Left lung (tissue), 10 donors: ENCODE data around the gene TUBGCP6. TPM values are rescaled to one million over a fixed set of nuclear protein-coding genes. Genes with fewer than 3 reads are reported as not detected.
A peak's percentile ranks its signal among the peaks of the same experiment; 100 is the strongest.

Experiments used
- ATAC-seq: fragments of 200-7000 bp; cut with Tn5 transposase; one replicate; pipeline ENCODE4 v1.9.1; 2020; ENCODE audit warnings: moderate library complexity
- DNase-seq, 4 donors: peaks; one replicate each; pipeline ENCODE4 v3.0.0-alpha.2; 2013 to 2020
- H3K27ac ChIP-seq, 2 donors: fragments of 200-600 bp; sonication (generic) in 1 of 2; one replicate each; pipeline versions ENCODE4 v1.5.0 to v1.8.0; 2020 to 2021
- H3K27me3 ChIP-seq, 2 donors: fragments of 200-600 bp; sonication (generic) in 1 of 2; one replicate each; pipeline versions ENCODE4 v1.5.0 to v1.8.0; 2020 to 2021
- H3K36me3 ChIP-seq, 2 donors: fragments of 200-600 bp; sonication (generic) in 1 of 2; one replicate each; pipeline versions ENCODE4 v1.5.0 to v1.8.0; 2020 to 2021
- H3K4me1 ChIP-seq, 2 donors: fragments of 200-600 bp; one replicate each; pipeline ENCODE4 v1.8.0; 2021
- H3K4me3 ChIP-seq, 2 donors: fragments of 200-600 bp; sonication (generic) in 1 of 2; one replicate each; pipeline versions ENCODE4 v1.5.0 to v1.8.0; 2020 to 2021; ENCODE audit warnings: mild to moderate bottlenecking in 1 of 2
- H3K9me3 ChIP-seq, 2 donors: fragments of 200-600 bp; sonication (generic) in 1 of 2; one replicate each; pipeline versions ENCODE4 v1.5.0 to v1.8.0; 2020 to 2021
- CTCF ChIP-seq, 2 donors: fragments of 200-600 bp; sonication (generic) in 1 of 2; IDR thresholded peaks; one replicate each; pipeline versions ENCODE4 v1.5.0 to v1.8.0; 2021; ENCODE audit warnings: antibody characterized with exemption in 2 of 2
- intact Hi-C, 2 donors: fragments of 100-400 bp; cut with DNase I; formaldehyde crosslinking; loops; one replicate each; pipeline versions ENCODE4 v1.11.2 to v1.14.2; 2022
- polyA plus RNA-seq, 6 donors: library from polyadenylated mRNA; unstranded; fragments of 120-200 nt; gene quantifications; one replicate each; pipeline ENCODE4 v1.2.1, GENCODE V29; 2013; ENCODE audit not compliant: insufficient read length in 6 of 6
- total RNA-seq, 2 donors: library from RNA; stranded (reverse); fragmentation: NEBNext Ultra II Directional; extraction: Animal tissue kit (Norgen Biotek cat#: 25700); gene quantifications; one replicate each; pipeline ENCODE4 v1.2.1, GENCODE V29; 2021
- donor health status: DM: no; HTN: yes; CAD: no.
- donor health status: DM: no; HTN: no; CAD: no.

TUBGCP6 gene
- total and polyA plus RNA-seq, 8 donors: 37.2 to 50.1 (median 42.7) TPM

- no peaks in the 10 kb centered on the region for H3K27me3 ChIP-seq
- ATAC-seq (no peak), DNase-seq (no peak)
- H3K9me3 ChIP-seq: no peaks in the 10 kb centered on the region
- intact Hi-C loops: no loop called here
- no peak overlapping the region for H3K27ac ChIP-seq
- H3K4me3 ChIP-seq: no peak overlapping the region
- peaks cover 0 to 64% of the 10 kb centered on the region in 2 donors for H3K36me3 ChIP-seq
- no peak for TF ChIP-seq CTCF (IDR thresholded peaks at IDR 0.05)
- peaks cover 9 to 42% of the 10 kb centered on the region in 2 donors for H3K4me1 ChIP-seq
Observed at GRCh38 chr22:50194037-50194805, 50.6 kb downstream of the TUBGCP6 start.

- ATAC-seq (no peak), DNase-seq (no peak)
- H3K4me1 ChIP-seq: peaks cover 10 to 45% of the 10 kb centered on the region in 2 donors
- peaks cover 0 to 58% of the 10 kb centered on the region in 2 donors for H3K36me3 ChIP-seq
- H3K27me3 ChIP-seq: no peaks in the 10 kb centered on the region
- TF ChIP-seq CTCF (IDR thresholded peaks at IDR 0.05): no peak
- no peaks in the 10 kb centered on the region for H3K9me3 ChIP-seq
- H3K4me3 ChIP-seq: no peak overlapping the region
- H3K27ac ChIP-seq: peak overlapping the region in 1 of 2 donors; percentile 99
- intact Hi-C loops: no loop called here
Observed at GRCh38 chr22:50193621-50194020, 51.2 kb downstream of the TUBGCP6 start.

- peak overlapping the region; percentile 44 to 99 for H3K27ac ChIP-seq
- intact Hi-C loops: no loop called here
Observed at GRCh38 chr22:50192436-50193204, 52.2 kb downstream of the TUBGCP6 start.

GRCh38 chr22:50190941-50191741 is 53.7 kb downstream of the TUBGCP6 start:
- peaks cover 0 to 33% of the 10 kb centered on the region in 2 donors for H3K36me3 ChIP-seq
- TF ChIP-seq CTCF (IDR thresholded peaks at IDR 0.05): no peak
- no peaks in the 10 kb centered on the region for H3K9me3 ChIP-seq
- ATAC-seq: peak; percentile 3
- H3K27me3 ChIP-seq: no peaks in the 10 kb centered on the region
- DNase-seq: peak in 2 of 4 donors; percentile 79 to 91
- intact Hi-C loops: no loop called here
- peak overlapping the region; percentile 88 to 99 for H3K27ac ChIP-seq
- H3K4me3 ChIP-seq: peak overlapping the region; percentile 25 to 37
- H3K4me1 ChIP-seq: peaks cover 10 to 68% of the 10 kb centered on the region in 2 donors

More at GRCh38 chr22:50192436-50193204, 52.2 kb downstream of the TUBGCP6 start:
- peak in 1 of 4 donors; percentile 76 for DNase-seq
- peaks cover 0 to 48% of the 10 kb centered on the region in 2 donors for H3K36me3 ChIP-seq
- no peak for ATAC-seq
- H3K9me3 ChIP-seq: no peaks in the 10 kb centered on the region
- H3K4me3 ChIP-seq: peak overlapping the region in 1 of 2 donors; percentile 37
- peaks cover 10 to 55% of the 10 kb centered on the region in 2 donors for H3K4me1 ChIP-seq
- no peak for TF ChIP-seq CTCF (IDR thresholded peaks at IDR 0.05)
- H3K27me3 ChIP-seq: no peaks in the 10 kb centered on the region
